Stromal cell of bone marrow (primary cell): Measurements from ENCODE around the gene NEB.
"Not testable (repeated sequence)": the region's sequence is repeated elsewhere in the genome, so short reads cannot be mapped to it uniquely, and the experiment has no call there.

Experiments used
- DNase-seq: peaks from one replicate; pipeline ENCODE4 v3.0.0-alpha.2; 2012; ENCODE audit warnings: low read depth

Gene NEB

GRCh38 chr2:151557883-151558282, 176.4 kb downstream of the NEB start:
- not testable (repeated sequence) for DNase-seq

GRCh38 chr2:151556121-151556520, 178.2 kb downstream of the NEB start:
- DNase-seq, result no peak

- no peak for DNase-seq
Measured at GRCh38 chr2:151552287-151552686, 182.0 kb downstream of the NEB start.

- no peak for DNase-seq
Measured at GRCh38 chr2:151551556-151551955, 182.7 kb downstream of the NEB start.

GRCh38 chr2:151549191-151549590, 185.1 kb downstream of the NEB start:
- no peak for DNase-seq

- DNase-seq, result peak; percentile 14
Measured at GRCh38 chr2:151544449-151544848, 189.8 kb downstream of the NEB start.

- DNase-seq, result peak; percentile 15
Measured at GRCh38 chr2:151543876-151544275, 190.4 kb downstream of the NEB start.

GRCh38 chr2:151534001-151534400, 200.3 kb downstream of the NEB start:
- DNase-seq, result no peak

GRCh38 chr2:151533127-151533526, 201.1 kb downstream of the NEB start:
- no peak for DNase-seq

GRCh38 chr2:151526572-151527090, 207.6 kb downstream of the NEB start:
- no peak for DNase-seq

GRCh38 chr2:151525821-151526373, 208.4 kb downstream of the NEB start:
- no peak for DNase-seq

GRCh38 chr2:151523850-151524249, 210.4 kb downstream of the NEB start:
- DNase-seq, result no peak

- no peak for DNase-seq
Measured at GRCh38 chr2:151522556-151522955, 211.7 kb downstream of the NEB start.

GRCh38 chr2:151520976-151521375, 213.3 kb downstream of the NEB start:
- DNase-seq, result no peak

- DNase-seq, result peak; percentile 19
Measured at GRCh38 chr2:151518802-151519201, 215.5 kb downstream of the NEB start.

GRCh38 chr2:151508519-151508918, 225.8 kb downstream of the NEB start:
- DNase-seq, result no peak

- no peak for DNase-seq
Measured at GRCh38 chr2:151506170-151506569, 228.1 kb downstream of the NEB start.

- DNase-seq, result no peak
Measured at GRCh38 chr2:151498178-151498577, 236.1 kb downstream of the NEB start.

- DNase-seq, result no peak
Measured at GRCh38 chr2:151491496-151491895, 242.8 kb downstream of the NEB start.

GRCh38 chr2:151490276-151490675, 244.0 kb downstream of the NEB start:
- DNase-seq, result no peak

- no peak for DNase-seq
Measured at GRCh38 chr2:151486053-151486452, 248.2 kb downstream of the NEB start.

- DNase-seq, result no peak
Measured at GRCh38 chr2:151484100-151484499, 250.2 kb downstream of the NEB start.

GRCh38 chr2:151483546-151483945, 250.7 kb downstream of the NEB start:
- DNase-seq, result no peak

- DNase-seq, result no peak
Measured at GRCh38 chr2:151482171-151482725, 252.0 kb downstream of the NEB start.
